Vagina (tissue), 2 donors: Measurements from ENCODE around the gene SLCO2A1.

Experiments
- POLR2AphosphoS5 ChIP-seq, 2 donors: sonication (generic); formaldehyde crosslinking; IDR thresholded peaks; one replicate each; pipeline ENCODE4 v1.9.0; 2017; ENCODE audit warnings: antibody characterized with exemption in 2 of 2, mild to moderate bottlenecking in 2 of 2, low read depth in 1 of 2; ENCODE audit not compliant: insufficient read depth in 1 of 2
- TF ChIP-seq, protein P1 (sequence below), 3 experiments: fragments of 450-650 bp in 2 of 3; fragments of 200-600 bp in 1 of 3; sonication (generic) in 1 of 3; IDR thresholded peaks; one replicate each; pipeline ENCODE4 v1.5.1; 2017 to 2019; ENCODE audit warnings: antibody characterized with exemption in 3 of 3, mild to moderate bottlenecking in 2 of 3, moderate library complexity in 2 of 3

DNA sequence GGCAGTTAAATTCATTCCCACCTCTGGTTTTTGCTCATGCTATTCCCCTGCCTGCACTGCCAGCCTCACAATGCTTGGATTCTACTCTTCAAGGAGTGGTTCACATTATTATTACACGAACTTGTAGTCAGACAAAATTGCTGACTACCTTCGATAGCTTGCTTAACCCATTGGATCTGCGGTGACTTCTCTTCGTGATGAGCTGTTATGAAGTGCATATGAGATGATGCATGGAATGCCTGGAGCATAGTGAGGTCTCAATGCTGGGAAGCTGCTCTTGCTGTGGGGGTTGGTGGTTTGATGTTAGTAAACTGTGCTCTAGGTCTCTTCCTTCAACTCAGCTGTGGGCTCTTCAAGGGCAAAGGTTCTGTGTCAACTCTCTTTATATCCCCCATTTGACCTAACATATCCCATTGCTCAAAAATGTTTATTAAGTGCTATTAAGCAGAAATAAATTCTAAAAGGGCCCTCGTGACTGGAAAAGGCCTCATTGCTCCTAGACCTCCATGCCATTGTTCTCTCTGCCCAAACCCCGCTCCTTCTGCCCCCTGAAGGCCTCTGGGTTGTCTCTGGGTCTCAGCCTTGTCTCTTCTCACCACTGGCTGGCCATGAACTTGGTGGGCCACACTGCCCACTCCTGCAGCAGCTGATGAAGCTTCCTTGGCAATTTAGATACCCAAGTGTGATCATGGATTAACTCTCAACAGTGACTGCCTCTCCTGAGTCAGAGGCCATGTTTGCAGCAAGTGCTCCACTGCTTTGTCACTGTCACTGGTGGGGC is 4.5 kb upstream of the SLCO2A1 start:
- TF ChIP-seq, protein P1, sequence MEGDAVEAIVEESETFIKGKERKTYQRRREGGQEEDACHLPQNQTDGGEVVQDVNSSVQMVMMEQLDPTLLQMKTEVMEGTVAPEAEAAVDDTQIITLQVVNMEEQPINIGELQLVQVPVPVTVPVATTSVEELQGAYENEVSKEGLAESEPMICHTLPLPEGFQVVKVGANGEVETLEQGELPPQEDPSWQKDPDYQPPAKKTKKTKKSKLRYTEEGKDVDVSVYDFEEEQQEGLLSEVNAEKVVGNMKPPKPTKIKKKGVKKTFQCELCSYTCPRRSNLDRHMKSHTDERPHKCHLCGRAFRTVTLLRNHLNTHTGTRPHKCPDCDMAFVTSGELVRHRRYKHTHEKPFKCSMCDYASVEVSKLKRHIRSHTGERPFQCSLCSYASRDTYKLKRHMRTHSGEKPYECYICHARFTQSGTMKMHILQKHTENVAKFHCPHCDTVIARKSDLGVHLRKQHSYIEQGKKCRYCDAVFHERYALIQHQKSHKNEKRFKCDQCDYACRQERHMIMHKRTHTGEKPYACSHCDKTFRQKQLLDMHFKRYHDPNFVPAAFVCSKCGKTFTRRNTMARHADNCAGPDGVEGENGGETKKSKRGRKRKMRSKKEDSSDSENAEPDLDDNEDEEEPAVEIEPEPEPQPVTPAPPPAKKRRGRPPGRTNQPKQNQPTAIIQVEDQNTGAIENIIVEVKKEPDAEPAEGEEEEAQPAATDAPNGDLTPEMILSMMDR (IDR thresholded peaks at IDR 0.05) = no peak
- TF ChIP-seq POLR2AphosphoS5 (IDR thresholded peaks at IDR 0.05; ENCODE audit: insufficient read depth in 1 of 2, low read depth in 1 of 2) = no peak
